HEK293T (cell line): ENCODE results near the gene TMC5.

Experiments used
- BHLHE40 ChIP-seq: fragments of 450-650 bp; IDR thresholded peaks from 2 replicates; pipeline ENCODE4 v1.6.1; 2016; ENCODE audit warnings: mild to moderate bottlenecking, moderate library complexity, borderline replicate concordance
- CTBP1 ChIP-seq: fragments of 450-650 bp; IDR thresholded peaks from 2 replicates; pipeline ENCODE4 v1.6.1; 2016; ENCODE audit warnings: borderline replicate concordance
- FOXA1 ChIP-seq: fragments of 450-650 bp; IDR thresholded peaks from 2 replicates; pipeline ENCODE4 v1.6.1; 2016; ENCODE audit warnings: mild to moderate bottlenecking
- FOXM1 ChIP-seq: fragments of 450-650 bp; IDR thresholded peaks from 2 replicates; pipeline ENCODE4 v1.6.1; 2017; ENCODE audit warnings: mild to moderate bottlenecking, borderline replicate concordance
- PKNOX1 ChIP-seq: fragments of 450-650 bp; IDR thresholded peaks from 2 replicates; pipeline ENCODE4 v1.6.1; 2016
- SP1 ChIP-seq: fragments of 450-650 bp; IDR thresholded peaks from 2 replicates; pipeline ENCODE4 v1.6.1; 2017

- TF ChIP-seq SP1 (no peak), FOXM1 (no peak), CTBP1 (no peak), BHLHE40 (no peak), PKNOX1 (no peak), FOXA1 (no peak)
Observed at GRCh38 chr16:19463468-19464315, 46.0 kb downstream of the TMC5 start.
